Vagina (tissue), 2 donors: Measurements from ENCODE around the gene CRYZL1. TPM values are rescaled to one million over a fixed set of nuclear protein-coding genes. Genes with fewer than 3 reads are reported as not detected.

Experiments used
- DNase-seq, 2 donors: peaks; one replicate each; pipeline ENCODE4 v3.0.0-alpha.2; 2017; ENCODE audit errors: extremely low spot score in 2 of 2
- H3K27ac ChIP-seq: fragments of 200-600 bp; sonication (generic); one replicate; pipeline ENCODE4 v1.5.1; 2019
- H3K27me3 ChIP-seq: fragments of 200-600 bp; sonication (generic); one replicate; pipeline ENCODE4 v1.5.1; 2019
- H3K36me3 ChIP-seq, 2 donors: fragments of 200-600 bp; sonication (generic); one replicate each; pipeline ENCODE4 v1.5.1; 2017 to 2019
- H3K4me1 ChIP-seq: fragments of 200-600 bp; sonication (generic); one replicate; pipeline ENCODE4 v1.5.1; 2019
- H3K4me3 ChIP-seq, 2 donors: fragments of 200-600 bp; sonication (generic); 1 replicate in 1 of 2; 2 replicates in 1 of 2; pipeline ENCODE4 v1.5.1; 2016 to 2019
- H3K9me3 ChIP-seq: fragments of 200-600 bp; sonication (generic); one replicate; pipeline ENCODE4 v1.5.1; 2019
- CTCF ChIP-seq, 3 experiments: fragments of 450-650 bp in 2 of 3; fragments of 200-600 bp in 1 of 3; sonication (generic) in 1 of 3; IDR thresholded peaks; one replicate each; pipeline ENCODE4 v1.5.1; 2017 to 2019; ENCODE audit warnings: antibody characterized with exemption in 3 of 3, mild to moderate bottlenecking in 2 of 3, moderate library complexity in 2 of 3
- POLR2A ChIP-seq, 2 donors: fragments of 450-650 bp; IDR thresholded peaks; one replicate each; pipeline ENCODE4 v1.6.1; 2017; ENCODE audit warnings: antibody characterized with exemption in 2 of 2, mild to moderate bottlenecking in 2 of 2, moderate library complexity in 2 of 2
- POLR2AphosphoS5 ChIP-seq, 2 donors: sonication (generic); formaldehyde crosslinking; IDR thresholded peaks; one replicate each; pipeline ENCODE4 v1.9.0; 2017; ENCODE audit warnings: antibody characterized with exemption in 2 of 2, mild to moderate bottlenecking in 2 of 2, low read depth in 1 of 2; ENCODE audit not compliant: insufficient read depth in 1 of 2
- intact Hi-C: fragments of 100-400 bp; cut with DNase I; formaldehyde crosslinking; loops from one replicate; pipeline ENCODE4 v1.15.1; 2023
- total RNA-seq: library from RNA; depleted of rRNA; stranded (reverse); fragments of >200 nt; gene quantifications from one replicate; pipeline ENCODE4 v1.2.3, GENCODE V29; 2016

The CRYZL1 gene
- total RNA-seq, 1 donor from 2014 or later = 56.2 TPM

- Histone ChIP-seq H3K27me3 (no peaks in the 10 kb centered on the region), H3K27ac (no peak overlapping the region), H3K36me3 (peaks cover 0 to 76% of the 10 kb centered on the region in 2 donors), H3K9me3 (no peaks in the 10 kb centered on the region), H3K4me1 (peaks cover 26% of the 10 kb centered on the region), H3K4me3 (no peak overlapping the region)
- no peak for TF ChIP-seq POLR2AphosphoS5 (IDR thresholded peaks at IDR 0.05; ENCODE audit: insufficient read depth in 1 of 2, low read depth in 1 of 2)
- TF ChIP-seq POLR2A (IDR thresholded peaks at IDR 0.05) = no peak
- no peak for TF ChIP-seq CTCF (IDR thresholded peaks at IDR 0.05)
- no peak for DNase-seq
- intact Hi-C loops = no loop called here
These were observed 89.9 kb downstream of the CRYZL1 start for GRCh38 chr21:33551664-33552063.

- no peak for TF ChIP-seq CTCF (IDR thresholded peaks at IDR 0.05)
- no peak for TF ChIP-seq POLR2A (IDR thresholded peaks at IDR 0.05)
- TF ChIP-seq POLR2AphosphoS5 (IDR thresholded peaks at IDR 0.05; ENCODE audit: insufficient read depth in 1 of 2, low read depth in 1 of 2) = no peak
- H3K4me1 ChIP-seq = peaks cover 20% of the 10 kb centered on the region
- H3K9me3 ChIP-seq = no peaks in the 10 kb centered on the region
- DNase-seq = no peak
- no peak overlapping the region for H3K27ac ChIP-seq
- H3K4me3 ChIP-seq = no peak overlapping the region
- H3K36me3 ChIP-seq = peaks cover 0 to 73% of the 10 kb centered on the region in 2 donors
- intact Hi-C loops = no loop called here
- no peaks in the 10 kb centered on the region for H3K27me3 ChIP-seq
These were observed 90.5 kb downstream of the CRYZL1 start for GRCh38 chr21:33550772-33551660.

GRCh38 chr21:33549848-33550771 lies 91.4 kb downstream of the CRYZL1 start:
- Histone ChIP-seq H3K36me3 (peaks cover 0 to 65% of the 10 kb centered on the region in 2 donors), H3K9me3 (no peaks in the 10 kb centered on the region), H3K4me1 (peaks cover 19% of the 10 kb centered on the region), H3K27ac (no peak overlapping the region), H3K27me3 (no peaks in the 10 kb centered on the region), H3K4me3 (no peak overlapping the region)
- no peak for DNase-seq
- intact Hi-C loops = no loop called here
- TF ChIP-seq POLR2A (IDR thresholded peaks at IDR 0.05) (no peak), POLR2AphosphoS5 (IDR thresholded peaks at IDR 0.05; ENCODE audit: insufficient read depth in 1 of 2, low read depth in 1 of 2) (no peak)

GRCh38 chr21:33546086-33546485 lies 95.5 kb downstream of the CRYZL1 start:
- Histone ChIP-seq H3K4me3 (no peak overlapping the region), H3K9me3 (no peaks in the 10 kb centered on the region), H3K27ac (no peak overlapping the region), H3K27me3 (no peaks in the 10 kb centered on the region), H3K4me1 (peaks cover 23% of the 10 kb centered on the region), H3K36me3 (peaks cover 0 to 28% of the 10 kb centered on the region in 2 donors)
- intact Hi-C loops = no loop called here
- TF ChIP-seq POLR2AphosphoS5 (IDR thresholded peaks at IDR 0.05; ENCODE audit: insufficient read depth in 1 of 2, low read depth in 1 of 2) (no peak), POLR2A (IDR thresholded peaks at IDR 0.05) (no peak)
- DNase-seq = no peak

- H3K9me3 ChIP-seq = no peaks in the 10 kb centered on the region
- peaks cover 0 to 13% of the 10 kb centered on the region in 2 donors for H3K36me3 ChIP-seq
- no peak for TF ChIP-seq POLR2AphosphoS5 (IDR thresholded peaks at IDR 0.05; ENCODE audit: insufficient read depth in 1 of 2, low read depth in 1 of 2)
- no peak for TF ChIP-seq CTCF (IDR thresholded peaks at IDR 0.05)
- TF ChIP-seq POLR2A (IDR thresholded peaks at IDR 0.05) = no peak
- intact Hi-C loops = no loop called here
- no peak overlapping the region for H3K27ac ChIP-seq
- peaks cover 32% of the 10 kb centered on the region for H3K4me1 ChIP-seq
- H3K4me3 ChIP-seq = peak overlapping the region; percentile 73 to 74
- no peaks in the 10 kb centered on the region for H3K27me3 ChIP-seq
- DNase-seq = no peak
These were observed 96.9 kb downstream of the CRYZL1 start for GRCh38 chr21:33544451-33545195.
